NCI-H1930 (cell line): ENCODE data around the gene SSC5D.

Experiments
- DNase-seq, 2 experiments: peaks; one replicate each; lab custom pipeline; 2025; lab: John Stamatoyannopoulos, UW

The SSC5D gene

GRCh38 chr19:55554741-55555152 is 66.5 kb downstream of the SSC5D start:
- DNase-seq: no peak

GRCh38 chr19:55559684-55560083 is 71.4 kb downstream of the SSC5D start:
- DNase-seq: no peak

DNA sequence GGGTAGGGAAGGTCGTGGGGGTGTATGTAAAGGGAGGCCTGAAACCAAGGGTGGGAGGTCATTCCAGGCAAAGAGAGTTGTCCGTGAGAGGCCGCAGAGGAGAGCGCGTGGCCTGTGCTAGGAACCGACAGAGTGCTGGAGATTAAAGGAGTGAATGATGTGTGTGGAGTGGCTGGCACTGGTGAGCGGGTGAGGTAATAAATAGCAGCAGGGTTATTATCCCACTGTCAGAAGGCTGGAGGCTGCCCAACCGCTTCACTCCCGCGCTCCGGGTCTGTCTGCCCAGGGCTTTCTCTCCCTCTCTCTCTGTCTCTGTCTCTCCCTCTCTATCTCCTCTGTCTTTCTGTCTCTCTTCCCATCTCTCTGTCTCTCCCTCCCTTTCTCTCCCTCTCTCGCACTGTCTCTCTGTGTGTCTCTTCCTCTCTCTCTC is 75.0 kb downstream of the SSC5D start:
- DNase-seq: no peak

DNA sequence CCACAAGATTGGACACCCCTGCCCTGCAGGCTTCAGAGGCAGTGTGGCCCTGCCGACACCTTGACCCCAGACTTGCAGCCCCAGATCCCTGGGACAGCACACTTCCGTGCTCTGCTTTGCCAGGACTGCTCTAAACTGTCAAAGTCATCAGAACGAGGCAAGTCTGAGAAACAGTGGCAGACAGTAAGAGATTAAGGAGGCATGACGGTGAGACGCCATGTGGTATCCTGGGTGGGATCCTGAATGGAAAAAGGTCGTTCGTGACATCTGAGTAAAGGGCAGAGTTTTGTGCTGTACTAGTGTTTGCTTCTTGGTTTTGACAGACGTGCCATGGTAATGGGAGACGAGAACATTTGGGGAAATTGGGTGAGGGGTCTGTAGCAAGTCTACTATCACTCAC is 78.6 kb downstream of the SSC5D start:
- no peak for DNase-seq

DNA sequence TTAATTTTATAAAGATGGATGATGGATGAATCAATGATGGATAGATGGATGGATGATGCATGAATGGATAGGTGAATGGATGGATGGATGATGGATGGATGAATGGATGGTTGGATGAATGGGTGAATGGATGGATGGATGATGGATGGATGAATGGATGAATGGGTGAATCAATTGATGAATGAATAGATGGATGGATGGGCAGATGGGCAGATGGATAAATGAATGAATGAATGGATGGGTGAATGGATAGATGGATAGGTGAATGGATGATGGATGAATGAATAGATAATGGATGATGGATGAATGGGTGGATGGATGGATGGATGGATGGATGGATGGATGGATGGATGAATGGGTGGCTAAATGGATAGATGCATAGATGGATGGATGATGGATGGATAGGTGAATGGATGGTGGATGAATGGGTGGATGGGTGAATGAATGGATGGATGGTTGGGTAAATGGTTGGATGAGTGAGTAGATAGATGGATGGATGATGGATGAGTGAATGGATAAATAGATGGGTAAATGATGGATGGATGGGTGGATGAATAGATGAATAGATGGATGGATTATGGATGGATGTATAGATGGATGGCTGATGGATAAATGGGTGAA is 79.6 kb downstream of the SSC5D start:
- DNase-seq: no peak
